GM12892 (cell line): ENCODE measurements around the gene CCL3.

ENCODE experiments used
- POLR2A ChIP-seq: IDR thresholded peaks from 2 replicates; pipeline ENCODE4 v1.6.1; 2011; ENCODE audit warnings: low read depth, low read length, control low read depth
- TAF1 ChIP-seq: IDR thresholded peaks from 2 replicates; pipeline ENCODE4 v1.6.1; 2011; ENCODE audit warnings: low read depth, mild to moderate bottlenecking, control low read depth, low read length, borderline replicate concordance

- TF ChIP-seq POLR2A (no peak), TAF1 (no peak)
These were observed 32.0 kb downstream of the CCL3 start for GRCh38 chr17:36057911-36058310.
